Left lung (tissue), 10 donors: ENCODE results near the gene ZNF275. TPM values are rescaled to one million over a fixed set of nuclear protein-coding genes. Genes with fewer than 3 reads are reported as not detected.

Experiments
- ATAC-seq: fragments of 200-7000 bp; cut with Tn5 transposase; one replicate; pipeline ENCODE4 v1.9.1; 2020; ENCODE audit warnings: moderate library complexity
- DNase-seq, 4 donors: peaks; one replicate each; pipeline ENCODE4 v3.0.0-alpha.2; 2013 to 2020
- H3K27ac ChIP-seq, 2 donors: fragments of 200-600 bp; sonication (generic) in 1 of 2; one replicate each; pipeline versions ENCODE4 v1.5.0 to v1.8.0; 2020 to 2021
- H3K27me3 ChIP-seq, 2 donors: fragments of 200-600 bp; sonication (generic) in 1 of 2; one replicate each; pipeline versions ENCODE4 v1.5.0 to v1.8.0; 2020 to 2021
- H3K36me3 ChIP-seq, 2 donors: fragments of 200-600 bp; sonication (generic) in 1 of 2; one replicate each; pipeline versions ENCODE4 v1.5.0 to v1.8.0; 2020 to 2021
- H3K4me1 ChIP-seq, 2 donors: fragments of 200-600 bp; one replicate each; pipeline ENCODE4 v1.8.0; 2021
- H3K4me3 ChIP-seq, 2 donors: fragments of 200-600 bp; sonication (generic) in 1 of 2; one replicate each; pipeline versions ENCODE4 v1.5.0 to v1.8.0; 2020 to 2021; ENCODE audit warnings: mild to moderate bottlenecking in 1 of 2
- H3K9me3 ChIP-seq, 2 donors: fragments of 200-600 bp; sonication (generic) in 1 of 2; one replicate each; pipeline versions ENCODE4 v1.5.0 to v1.8.0; 2020 to 2021
- CTCF ChIP-seq, 2 donors: fragments of 200-600 bp; sonication (generic) in 1 of 2; IDR thresholded peaks; one replicate each; pipeline versions ENCODE4 v1.5.0 to v1.8.0; 2021; ENCODE audit warnings: antibody characterized with exemption in 2 of 2
- intact Hi-C, 2 donors: fragments of 100-400 bp; cut with DNase I; formaldehyde crosslinking; loops; one replicate each; pipeline versions ENCODE4 v1.11.2 to v1.14.2; 2022
- polyA plus RNA-seq, 6 donors: library from polyadenylated mRNA; unstranded; fragments of 120-200 nt; gene quantifications; one replicate each; pipeline ENCODE4 v1.2.1, GENCODE V29; 2013; ENCODE audit not compliant: insufficient read length in 6 of 6
- total RNA-seq, 2 donors: library from RNA; stranded (reverse); fragmentation: NEBNext Ultra II Directional; extraction: Animal tissue kit (Norgen Biotek cat#: 25700); gene quantifications; one replicate each; pipeline ENCODE4 v1.2.1, GENCODE V29; 2021
- donor health status: DM: no; HTN: yes; CAD: no.
- donor health status: DM: no; HTN: no; CAD: no.

ZNF275 gene
- total and polyA plus RNA-seq, 8 donors = 7.6 to 18.6 (median 15.8) TPM

- H3K27me3 ChIP-seq = no peaks in the 10 kb centered on the region
- H3K4me1 ChIP-seq = no peaks in the 10 kb centered on the region
- no peak for TF ChIP-seq CTCF (IDR thresholded peaks at IDR 0.05)
- ATAC-seq (no peak), DNase-seq (no peak)
- H3K36me3 ChIP-seq = no peaks in the 10 kb centered on the region
- no peak overlapping the region for H3K27ac ChIP-seq
- intact Hi-C loops = no loop called here
- no peak overlapping the region for H3K4me3 ChIP-seq
- no peaks in the 10 kb centered on the region for H3K9me3 ChIP-seq
Measured at GRCh38 chrX:153301746-153302145, 32.2 kb upstream of the ZNF275 start.

- no peaks in the 10 kb centered on the region for H3K36me3 ChIP-seq
- no peaks in the 10 kb centered on the region for H3K4me1 ChIP-seq
- intact Hi-C loops = no loop called here
- ATAC-seq = no peak
- no peak for TF ChIP-seq CTCF (IDR thresholded peaks at IDR 0.05)
- H3K27me3 ChIP-seq = no peaks in the 10 kb centered on the region
- DNase-seq = no peak
- no peak overlapping the region for H3K4me3 ChIP-seq
- no peaks in the 10 kb centered on the region for H3K9me3 ChIP-seq
- H3K27ac ChIP-seq = no peak overlapping the region
Measured at GRCh38 chrX:153302796-153303195, 31.2 kb upstream of the ZNF275 start.

GRCh38 chrX:153303276-153304262, 30.4 kb upstream of the ZNF275 start:
- Histone ChIP-seq H3K4me3 (no peak overlapping the region), H3K27ac (no peak overlapping the region), H3K9me3 (no peaks in the 10 kb centered on the region), H3K36me3 (no peaks in the 10 kb centered on the region), H3K4me1 (no peaks in the 10 kb centered on the region), H3K27me3 (no peaks in the 10 kb centered on the region)
- intact Hi-C loops = no loop called here
- ATAC-seq (no peak), DNase-seq (no peak)
- TF ChIP-seq CTCF (IDR thresholded peaks at IDR 0.05) = no peak

GRCh38 chrX:153304988-153305736, 28.8 kb upstream of the ZNF275 start:
- Histone ChIP-seq H3K4me1 (no peaks in the 10 kb centered on the region), H3K27ac (no peak overlapping the region), H3K27me3 (no peaks in the 10 kb centered on the region), H3K9me3 (no peaks in the 10 kb centered on the region), H3K4me3 (no peak overlapping the region), H3K36me3 (no peaks in the 10 kb centered on the region)
- no peak for DNase-seq
- no peak for TF ChIP-seq CTCF (IDR thresholded peaks at IDR 0.05)
- no peak for ATAC-seq
- intact Hi-C loops = no loop called here

GRCh38 chrX:153305972-153306371, 28.0 kb upstream of the ZNF275 start:
- no peak overlapping the region for H3K4me3 ChIP-seq
- no peaks in the 10 kb centered on the region for H3K36me3 ChIP-seq
- DNase-seq (no peak), ATAC-seq (no peak)
- TF ChIP-seq CTCF (IDR thresholded peaks at IDR 0.05) = no peak
- H3K4me1 ChIP-seq = no peaks in the 10 kb centered on the region
- no peaks in the 10 kb centered on the region for H3K27me3 ChIP-seq
- H3K27ac ChIP-seq = no peak overlapping the region
- no peaks in the 10 kb centered on the region for H3K9me3 ChIP-seq
- intact Hi-C loops = no loop called here
